HFFc6 (cell line): ENCODE measurements around the gene P2RY10. TPM values are rescaled to one million over a fixed set of nuclear protein-coding genes. Genes with fewer than 3 reads are reported as not detected.

Experiments
- DNase-seq: peaks from one replicate; pipeline ENCODE4 v3.0.0-alpha.2; 2018
- H3K27ac Mint-ChIP-seq: 2 replicates; pipeline ENCODE4 v1.8.0; 2020; ENCODE audit warnings: mild to moderate bottlenecking, mixed read lengths
- H3K27me3 Mint-ChIP-seq: 2 replicates; pipeline ENCODE4 v1.8.0; 2021; ENCODE audit warnings: mild to moderate bottlenecking, moderate library complexity, mixed read lengths; ENCODE audit not compliant: insufficient read depth
- H3K36me3 Mint-ChIP-seq: 2 replicates; pipeline ENCODE4 v1.8.0; 2021; ENCODE audit warnings: low read depth, mixed read lengths
- H3K4me1 Mint-ChIP-seq: 2 replicates; pipeline ENCODE4 v1.8.0; 2020; ENCODE audit warnings: low read depth, mixed read lengths
- H3K4me3 Mint-ChIP-seq: 2 replicates; pipeline ENCODE4 v1.8.0; 2020; ENCODE audit warnings: mild to moderate bottlenecking, moderate library complexity, mixed read lengths
- H3K9me3 Mint-ChIP-seq: 2 replicates; pipeline ENCODE4 v1.8.0; 2020; ENCODE audit warnings: mild to moderate bottlenecking, mixed read lengths
- total RNA-seq, 6 experiments: library from RNA; stranded (reverse); fragmentation: NEBNext Ultra II Directional; extraction: Animal tissue kit (Norgen Biotek cat#: 25700); gene quantifications; 2 replicates in 1 of 6; 3 replicates in 5 of 6; pipeline ENCODE4 v1.2.3, GENCODE V29; 2021
- TF ChIP-seq, protein P1 (sequence below): fragments of 200-600 bp; sonication (generic); IDR thresholded peaks from 2 replicates; pipeline ENCODE4 v1.5.0; 2021; ENCODE audit warnings: antibody characterized with exemption, mild to moderate bottlenecking

Gene P2RY10
- total RNA-seq, 6 experiments from 2014 or later, result not detected

DNA sequence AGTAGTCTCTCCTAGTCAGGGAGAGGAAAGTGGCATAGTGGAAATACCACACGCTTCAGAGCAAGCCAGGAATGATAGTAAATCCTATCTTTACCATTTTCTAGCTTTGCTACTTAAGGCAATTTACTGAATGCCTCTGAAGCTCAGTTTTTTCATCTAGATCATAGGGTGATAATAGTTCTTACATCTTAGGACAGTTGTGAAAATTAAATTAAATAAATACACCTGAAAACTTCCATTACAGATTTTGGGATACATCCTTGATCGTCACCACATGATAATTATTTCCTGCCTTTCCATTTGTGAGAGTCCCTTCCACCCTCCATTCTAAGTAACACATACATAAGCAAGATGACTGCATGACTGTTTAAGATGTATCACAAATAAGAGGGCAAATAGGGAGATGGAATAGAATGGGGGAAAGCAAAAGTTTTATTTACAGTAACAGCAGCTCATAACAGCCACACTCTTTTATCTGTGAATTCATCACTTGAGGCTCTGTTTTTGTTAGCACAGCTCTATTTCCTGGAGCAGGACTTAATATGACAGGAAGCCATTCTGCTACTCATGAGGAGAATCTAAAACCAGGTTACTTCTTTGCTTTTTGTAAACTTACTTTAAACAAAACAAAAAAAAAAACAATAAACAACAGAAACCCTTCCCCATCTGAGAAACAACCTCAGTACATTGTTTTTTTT lies 13.4 kb downstream of the P2RY10 start:
- TF ChIP-seq, protein P1, sequence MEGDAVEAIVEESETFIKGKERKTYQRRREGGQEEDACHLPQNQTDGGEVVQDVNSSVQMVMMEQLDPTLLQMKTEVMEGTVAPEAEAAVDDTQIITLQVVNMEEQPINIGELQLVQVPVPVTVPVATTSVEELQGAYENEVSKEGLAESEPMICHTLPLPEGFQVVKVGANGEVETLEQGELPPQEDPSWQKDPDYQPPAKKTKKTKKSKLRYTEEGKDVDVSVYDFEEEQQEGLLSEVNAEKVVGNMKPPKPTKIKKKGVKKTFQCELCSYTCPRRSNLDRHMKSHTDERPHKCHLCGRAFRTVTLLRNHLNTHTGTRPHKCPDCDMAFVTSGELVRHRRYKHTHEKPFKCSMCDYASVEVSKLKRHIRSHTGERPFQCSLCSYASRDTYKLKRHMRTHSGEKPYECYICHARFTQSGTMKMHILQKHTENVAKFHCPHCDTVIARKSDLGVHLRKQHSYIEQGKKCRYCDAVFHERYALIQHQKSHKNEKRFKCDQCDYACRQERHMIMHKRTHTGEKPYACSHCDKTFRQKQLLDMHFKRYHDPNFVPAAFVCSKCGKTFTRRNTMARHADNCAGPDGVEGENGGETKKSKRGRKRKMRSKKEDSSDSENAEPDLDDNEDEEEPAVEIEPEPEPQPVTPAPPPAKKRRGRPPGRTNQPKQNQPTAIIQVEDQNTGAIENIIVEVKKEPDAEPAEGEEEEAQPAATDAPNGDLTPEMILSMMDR, result no peak
- H3K4me3 Mint-ChIP-seq, result no peak overlapping the region
- H3K4me1 Mint-ChIP-seq, result no peaks in the 10 kb centered on the region
- H3K9me3 Mint-ChIP-seq, result 0 out of 2 replicates have a peak, but pooled peaks cover 4% of the 10 kb centered on the region
- H3K36me3 Mint-ChIP-seq, result no peaks in the 10 kb centered on the region
- DNase-seq, result no peak
- no peak overlapping the region for H3K27ac Mint-ChIP-seq
- H3K27me3 Mint-ChIP-seq, result no peaks in the 10 kb centered on the region

DNA sequence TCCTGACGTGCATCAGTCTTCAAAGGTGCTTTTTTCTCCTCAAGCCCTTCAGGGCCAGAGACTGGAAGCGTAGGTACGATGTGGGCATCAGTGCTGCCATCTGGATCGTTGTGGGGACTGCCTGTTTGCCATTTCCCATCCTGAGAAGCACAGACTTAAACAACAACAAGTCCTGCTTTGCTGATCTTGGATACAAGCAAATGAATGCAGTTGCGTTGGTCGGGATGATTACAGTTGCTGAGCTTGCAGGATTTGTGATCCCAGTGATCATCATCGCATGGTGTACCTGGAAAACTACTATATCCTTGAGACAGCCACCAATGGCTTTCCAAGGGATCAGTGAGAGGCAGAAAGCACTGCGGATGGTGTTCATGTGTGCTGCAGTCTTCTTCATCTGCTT lies 15.7 kb downstream of the P2RY10 start:
- Mint-ChIP-seq H3K9me3 (peaks cover 4% of the 10 kb centered on the region; the same call in 1 of the 2 replicates), H3K27me3 (no peaks in the 10 kb centered on the region), H3K36me3 (no peaks in the 10 kb centered on the region), H3K4me1 (no peaks in the 10 kb centered on the region), H3K4me3 (no peak overlapping the region), H3K27ac (no peak overlapping the region)
- no peak for DNase-seq
- TF ChIP-seq, protein P1, result no peak

DNA sequence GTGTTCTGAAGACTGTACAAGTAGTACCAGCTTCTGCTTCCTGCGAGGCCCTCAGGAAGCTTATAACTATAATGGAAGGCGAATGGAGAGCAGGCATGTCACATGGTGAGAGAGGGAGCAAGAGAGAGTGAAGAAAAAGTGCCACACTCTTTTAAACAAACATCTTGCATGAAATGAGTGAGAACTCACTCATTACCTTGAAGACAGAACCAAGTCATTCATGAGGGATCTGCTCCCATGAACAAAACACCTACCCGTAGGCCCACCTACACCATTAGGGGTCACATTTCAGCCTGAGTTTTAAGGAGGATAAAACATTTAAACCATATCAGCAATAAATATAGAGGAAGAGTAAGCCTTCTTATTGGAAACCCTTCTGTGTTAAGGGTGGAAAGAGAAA lies 19.4 kb downstream of the P2RY10 start:
- H3K4me3 Mint-ChIP-seq, result no peak overlapping the region
- H3K27me3 Mint-ChIP-seq, result no peaks in the 10 kb centered on the region
- no peak overlapping the region for H3K27ac Mint-ChIP-seq
- DNase-seq, result no peak
- no peaks in the 10 kb centered on the region for H3K4me1 Mint-ChIP-seq
- no peaks in the 10 kb centered on the region for H3K36me3 Mint-ChIP-seq
- H3K9me3 Mint-ChIP-seq, result peaks cover 6% of the 10 kb centered on the region
- TF ChIP-seq, protein P1, result no peak

GRCh38 chrX:78979789-78980464 lies 34.7 kb downstream of the P2RY10 start:
- no peaks in the 10 kb centered on the region for H3K36me3 Mint-ChIP-seq
- no peak overlapping the region for H3K4me3 Mint-ChIP-seq
- no peak overlapping the region for H3K27ac Mint-ChIP-seq
- peaks cover 12% of the 10 kb centered on the region; the same call in 1 of the 2 replicates for H3K9me3 Mint-ChIP-seq
- no peak for DNase-seq
- H3K4me1 Mint-ChIP-seq, result no peaks in the 10 kb centered on the region
- H3K27me3 Mint-ChIP-seq, result no peaks in the 10 kb centered on the region; the same call in 1 of the 2 replicates
- TF ChIP-seq, protein P1, result no peak

DNA sequence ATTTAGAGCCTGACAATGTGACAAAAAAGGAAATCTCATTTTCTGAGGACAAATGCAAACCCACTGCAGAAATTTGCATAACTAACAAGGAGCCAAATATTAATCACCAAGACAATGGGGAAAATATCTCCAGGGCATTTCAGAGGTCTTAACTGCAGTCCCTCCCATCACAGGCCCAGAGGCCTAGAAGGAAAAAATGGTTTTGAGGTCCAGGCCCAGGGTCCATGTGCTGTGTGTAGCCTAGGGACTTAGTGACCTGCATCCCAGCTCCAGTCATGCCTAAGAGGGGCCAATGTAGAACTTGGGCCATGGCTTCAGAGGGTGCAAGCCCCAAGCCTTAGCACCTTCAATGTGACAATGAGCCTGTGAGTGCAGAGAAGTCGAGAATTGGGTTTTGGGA lies 44.2 kb downstream of the P2RY10 start:
- TF ChIP-seq, protein P1, result no peak
- Mint-ChIP-seq H3K36me3 (no peaks in the 10 kb centered on the region), H3K4me3 (no peak overlapping the region), H3K27ac (no peak overlapping the region), H3K4me1 (no peaks in the 10 kb centered on the region), H3K9me3 (peaks cover 18% of the 10 kb centered on the region), H3K27me3 (peaks cover 1% of the 10 kb centered on the region; the same call in 1 of the 2 replicates)
- no peak for DNase-seq
